Suprapubic skin (tissue), 4 donors: ENCODE data around the gene SERPINB1.

Source experiments
- POLR2A ChIP-seq, 2 donors: fragments of 450-650 bp; IDR thresholded peaks; one replicate each; pipeline ENCODE4 v1.6.1; 2017; ENCODE audit warnings: antibody characterized with exemption in 2 of 2, mild to moderate bottlenecking in 2 of 2, moderate library complexity in 2 of 2
- POLR2AphosphoS5 ChIP-seq, 3 donors: sonication (generic); formaldehyde crosslinking; IDR thresholded peaks; one replicate each; pipeline ENCODE4 v1.6.1; 2017; ENCODE audit warnings: antibody characterized with exemption in 3 of 3
- TF ChIP-seq, protein P1 (sequence below), 2 donors: fragments of 200-600 bp in 1 of 2; fragments of 450-650 bp in 1 of 2; sonication (generic) in 1 of 2; IDR thresholded peaks; one replicate each; pipeline ENCODE4 v1.5.1; 2016 to 2019; ENCODE audit warnings: antibody characterized with exemption in 2 of 2, mild to moderate bottlenecking in 1 of 2, moderate library complexity in 1 of 2

DNA sequence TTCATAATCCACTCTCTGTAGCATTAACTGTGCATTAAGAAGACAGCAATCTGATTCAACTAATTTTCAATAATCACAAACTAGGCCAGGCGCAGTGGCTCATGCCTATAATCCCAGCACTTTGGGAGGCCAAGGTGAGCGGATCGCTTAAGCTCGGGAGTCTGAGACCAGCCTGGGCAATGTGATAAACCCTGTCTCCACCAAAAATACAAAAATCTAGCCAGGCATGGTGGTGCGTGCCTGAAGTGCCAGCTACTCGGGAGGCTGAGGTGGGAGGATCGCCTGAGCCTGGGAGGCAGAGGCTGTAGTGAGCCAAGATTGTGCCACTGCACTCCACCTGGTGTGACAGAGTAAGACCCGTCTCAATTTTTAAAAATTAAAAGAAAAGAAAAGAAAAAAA is 32.0 kb upstream of the SERPINB1 start:
- no peak for TF ChIP-seq POLR2A (IDR thresholded peaks at IDR 0.05)
- TF ChIP-seq, protein P1, sequence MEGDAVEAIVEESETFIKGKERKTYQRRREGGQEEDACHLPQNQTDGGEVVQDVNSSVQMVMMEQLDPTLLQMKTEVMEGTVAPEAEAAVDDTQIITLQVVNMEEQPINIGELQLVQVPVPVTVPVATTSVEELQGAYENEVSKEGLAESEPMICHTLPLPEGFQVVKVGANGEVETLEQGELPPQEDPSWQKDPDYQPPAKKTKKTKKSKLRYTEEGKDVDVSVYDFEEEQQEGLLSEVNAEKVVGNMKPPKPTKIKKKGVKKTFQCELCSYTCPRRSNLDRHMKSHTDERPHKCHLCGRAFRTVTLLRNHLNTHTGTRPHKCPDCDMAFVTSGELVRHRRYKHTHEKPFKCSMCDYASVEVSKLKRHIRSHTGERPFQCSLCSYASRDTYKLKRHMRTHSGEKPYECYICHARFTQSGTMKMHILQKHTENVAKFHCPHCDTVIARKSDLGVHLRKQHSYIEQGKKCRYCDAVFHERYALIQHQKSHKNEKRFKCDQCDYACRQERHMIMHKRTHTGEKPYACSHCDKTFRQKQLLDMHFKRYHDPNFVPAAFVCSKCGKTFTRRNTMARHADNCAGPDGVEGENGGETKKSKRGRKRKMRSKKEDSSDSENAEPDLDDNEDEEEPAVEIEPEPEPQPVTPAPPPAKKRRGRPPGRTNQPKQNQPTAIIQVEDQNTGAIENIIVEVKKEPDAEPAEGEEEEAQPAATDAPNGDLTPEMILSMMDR (IDR thresholded peaks at IDR 0.05), result no peak
- no peak for TF ChIP-seq POLR2AphosphoS5 (IDR thresholded peaks at IDR 0.05)
